ENCODE results near the gene SHROOM4.

DNA sequence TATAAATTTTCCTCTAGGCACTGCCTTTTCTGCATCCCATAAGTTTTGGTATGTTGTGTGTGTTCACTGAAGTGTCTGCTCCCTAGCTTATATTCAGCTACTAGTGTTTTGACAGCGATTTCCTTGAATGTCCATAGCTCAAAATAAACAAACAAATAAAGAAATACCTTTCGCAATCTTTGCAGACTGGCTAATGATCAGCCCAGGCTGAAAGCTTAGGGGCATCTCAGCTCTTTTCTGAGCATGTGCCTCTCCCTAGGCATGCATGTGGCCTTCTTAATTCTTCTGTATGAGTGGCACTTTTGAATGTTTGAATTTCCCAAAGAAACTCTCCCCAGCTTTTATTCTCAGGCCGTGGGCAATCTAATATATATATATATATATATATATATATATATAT is 44.6 kb upstream of the SHROOM4 start:
- TF ChIP-seq CTCF (conservative IDR thresholded peaks at IDR 0.05; ENCODE audit: low read length) (no peak), EZH2phosphoT487 (IDR thresholded peaks at IDR 0.05; ENCODE audit: borderline replicate concordance, low read depth, low read length) (no peak)
